ENCODE data around the gene CCT8.

The CCT8 gene

GRCh38 chr21:29064850-29065481, 8.5 kb downstream of the CCT8 start:
- CTCF ChIA-PET = interaction anchor here (1.2 kb wide), 1 partner anchor 8 kb away, joined by 4 read pairs; no protein-coding TSS in a partner anchor
- Mint-ChIP-seq H3K27me3 (no peaks in the 10 kb centered on the region), H3K4me1 (peaks cover 7% of the 10 kb centered on the region), H3K36me3 (peaks cover 67% of the 10 kb centered on the region), H3K9me3 (no peaks in the 10 kb centered on the region), H3K27ac (no peak overlapping the region), H3K4me3 (no peak overlapping the region)
- DNase-seq = no peak

- no peaks in the 10 kb centered on the region for H3K9me3 Mint-ChIP-seq
- no peaks in the 10 kb centered on the region for H3K4me1 Mint-ChIP-seq
- peaks cover 41% of the 10 kb centered on the region for H3K36me3 Mint-ChIP-seq
- CTCF ChIA-PET = interaction anchor here (1.5 kb wide), 1 partner anchor 9 kb away, joined by 4 read pairs; no protein-coding TSS in a partner anchor
- no peak for DNase-seq
- no peaks in the 10 kb centered on the region for H3K27me3 Mint-ChIP-seq
- H3K4me3 Mint-ChIP-seq = no peak overlapping the region
- H3K27ac Mint-ChIP-seq = no peak overlapping the region
Measured at GRCh38 chr21:29056538-29057050, 16.9 kb downstream of the CCT8 start.

DNA sequence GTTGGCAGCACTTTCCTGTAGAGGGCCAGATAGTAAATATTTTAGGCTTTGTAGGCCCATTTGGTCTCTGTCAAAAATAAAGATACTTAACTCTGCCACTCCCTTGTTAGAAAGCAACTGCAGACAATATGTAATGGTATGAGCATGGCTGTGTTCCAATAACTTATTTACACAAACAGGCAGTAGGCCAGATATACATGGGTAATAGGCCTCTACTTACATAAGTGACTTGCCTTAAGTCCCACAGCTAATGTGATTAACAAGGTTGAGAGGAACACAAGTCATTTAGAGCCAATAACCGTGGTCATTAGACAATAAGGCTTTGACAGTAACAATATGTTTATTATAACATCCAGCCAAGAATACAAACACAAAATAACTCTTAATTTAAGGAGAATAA, 17.4 kb downstream of the CCT8 start:
- CTCF ChIA-PET = interaction anchor here (1.5 kb wide), 1 partner anchor 9 kb away, joined by 4 read pairs; no protein-coding TSS in a partner anchor
- Mint-ChIP-seq H3K27me3 (no peaks in the 10 kb centered on the region), H3K4me1 (no peaks in the 10 kb centered on the region), H3K27ac (no peak overlapping the region), H3K4me3 (no peak overlapping the region), H3K9me3 (no peaks in the 10 kb centered on the region), H3K36me3 (peaks cover 35% of the 10 kb centered on the region)
- no peak for DNase-seq

GRCh38 chr21:29055080-29055479, 18.4 kb downstream of the CCT8 start:
- DNase-seq = no peak
- Mint-ChIP-seq H3K4me1 (no peaks in the 10 kb centered on the region), H3K36me3 (peaks cover 30% of the 10 kb centered on the region), H3K4me3 (no peak overlapping the region), H3K27ac (no peak overlapping the region), H3K27me3 (no peaks in the 10 kb centered on the region), H3K9me3 (no peaks in the 10 kb centered on the region)
- CTCF ChIA-PET = no interaction called here

GRCh38 chr21:29053656-29054055, 19.8 kb downstream of the CCT8 start:
- Mint-ChIP-seq H3K4me3 (no peak overlapping the region), H3K27me3 (no peaks in the 10 kb centered on the region), H3K27ac (no peak overlapping the region), H3K9me3 (no peaks in the 10 kb centered on the region), H3K36me3 (peaks cover 34% of the 10 kb centered on the region), H3K4me1 (no peaks in the 10 kb centered on the region)
- CTCF ChIA-PET = no interaction called here
- no peak for DNase-seq

DNA sequence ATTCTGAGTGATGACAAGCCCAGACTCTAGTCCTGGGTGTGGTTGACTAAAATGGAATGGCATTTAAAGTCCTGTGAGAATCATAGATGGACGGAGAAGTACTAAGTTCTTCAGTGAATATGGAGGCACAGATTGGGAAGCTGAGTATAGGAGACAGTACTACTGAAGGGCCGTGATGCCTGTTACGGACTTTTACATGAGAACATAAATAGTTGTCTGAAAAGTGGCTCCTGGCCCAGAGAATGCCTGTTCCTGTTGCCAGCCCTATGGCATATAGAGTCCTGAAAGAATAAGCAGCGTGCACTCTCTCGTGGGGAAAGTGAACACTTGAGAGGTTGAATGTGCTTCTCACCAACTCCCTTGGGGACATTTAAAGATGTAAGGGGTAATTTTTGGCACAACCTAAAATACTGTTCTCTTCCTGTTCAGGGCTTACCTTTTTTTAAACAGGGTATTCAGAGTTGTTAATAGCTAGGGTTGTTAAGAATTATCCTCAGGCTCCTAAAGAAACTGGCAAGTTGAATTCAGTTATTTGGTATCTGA, 20.4 kb downstream of the CCT8 start:
- DNase-seq = no peak
- CTCF ChIA-PET = no interaction called here
- H3K27ac Mint-ChIP-seq = no peak overlapping the region
- H3K27me3 Mint-ChIP-seq = no peaks in the 10 kb centered on the region
- no peaks in the 10 kb centered on the region for H3K4me1 Mint-ChIP-seq
- H3K4me3 Mint-ChIP-seq = no peak overlapping the region
- peaks cover 36% of the 10 kb centered on the region for H3K36me3 Mint-ChIP-seq
- H3K9me3 Mint-ChIP-seq = no peaks in the 10 kb centered on the region

GRCh38 chr21:29052224-29052623, 21.2 kb downstream of the CCT8 start:
- DNase-seq = no peak
- Mint-ChIP-seq H3K9me3 (no peaks in the 10 kb centered on the region), H3K4me1 (no peaks in the 10 kb centered on the region), H3K27ac (no peak overlapping the region), H3K4me3 (no peak overlapping the region), H3K36me3 (peaks cover 35% of the 10 kb centered on the region), H3K27me3 (no peaks in the 10 kb centered on the region)
- CTCF ChIA-PET = no interaction called here

- DNase-seq = no peak
- Mint-ChIP-seq H3K9me3 (no peaks in the 10 kb centered on the region), H3K27ac (peak overlapping the region; percentile 7), H3K4me3 (no peak overlapping the region), H3K4me1 (no peaks in the 10 kb centered on the region), H3K36me3 (peaks cover 57% of the 10 kb centered on the region), H3K27me3 (no peaks in the 10 kb centered on the region)
- CTCF ChIA-PET = no interaction called here
Measured at GRCh38 chr21:29034678-29035077, 38.8 kb downstream of the CCT8 start.

- Mint-ChIP-seq H3K27ac (no peak overlapping the region), H3K36me3 (peaks cover 58% of the 10 kb centered on the region), H3K9me3 (no peaks in the 10 kb centered on the region), H3K4me3 (no peak overlapping the region), H3K4me1 (no peaks in the 10 kb centered on the region), H3K27me3 (no peaks in the 10 kb centered on the region)
- CTCF ChIA-PET = no interaction called here
- no peak for DNase-seq
Measured at GRCh38 chr21:29033871-29034270, 39.6 kb downstream of the CCT8 start.

GRCh38 chr21:29033301-29033700, 40.1 kb downstream of the CCT8 start:
- Mint-ChIP-seq H3K36me3 (peaks cover 55% of the 10 kb centered on the region), H3K27ac (no peak overlapping the region), H3K9me3 (no peaks in the 10 kb centered on the region), H3K4me3 (no peak overlapping the region), H3K4me1 (no peaks in the 10 kb centered on the region), H3K27me3 (no peaks in the 10 kb centered on the region)
- no peak for DNase-seq
- CTCF ChIA-PET = no interaction called here

DNA sequence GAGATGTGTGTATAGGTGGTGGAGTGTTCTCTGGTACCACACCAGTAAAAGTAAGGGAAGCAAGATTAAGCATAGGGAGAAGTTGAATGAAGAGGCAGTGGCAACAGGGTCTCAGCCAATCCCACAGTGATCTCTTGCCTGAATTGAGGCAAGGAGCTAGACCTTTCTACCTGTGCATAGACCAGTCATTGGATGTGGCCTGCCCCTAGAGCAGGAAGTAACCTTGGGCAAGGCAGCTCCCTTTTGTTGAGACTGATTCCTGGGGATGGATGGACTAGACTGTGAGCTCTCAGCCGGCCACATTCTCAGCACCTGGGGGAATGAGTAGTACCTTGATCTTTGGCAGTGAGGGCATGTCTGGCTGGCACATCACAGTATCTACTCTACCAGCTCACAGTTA, 42.5 kb downstream of the CCT8 start:
- Mint-ChIP-seq H3K27me3 (no peaks in the 10 kb centered on the region), H3K4me1 (peaks cover 11% of the 10 kb centered on the region), H3K36me3 (peaks cover 45% of the 10 kb centered on the region), H3K27ac (no peak overlapping the region), H3K9me3 (no peaks in the 10 kb centered on the region), H3K4me3 (no peak overlapping the region)
- DNase-seq = no peak
- CTCF ChIA-PET = no interaction called here

- Mint-ChIP-seq H3K4me1 (peaks cover 18% of the 10 kb centered on the region), H3K27me3 (no peaks in the 10 kb centered on the region), H3K27ac (no peak overlapping the region), H3K9me3 (no peaks in the 10 kb centered on the region), H3K4me3 (no peak overlapping the region), H3K36me3 (peaks cover 46% of the 10 kb centered on the region)
- CTCF ChIA-PET = no interaction called here
- DNase-seq = no peak
Measured at GRCh38 chr21:29029524-29029923, 43.9 kb downstream of the CCT8 start.

- H3K27me3 Mint-ChIP-seq = no peaks in the 10 kb centered on the region
Measured at GRCh38 chr21:29025328-29025713, 48.1 kb downstream of the CCT8 start.

GRCh38 chr21:29024474-29025327, 48.7 kb downstream of the CCT8 start, which contains the start of gene USP16:
Gene USP16, plus strand, starts transcription at chr21:29024668. Its CDS starts 3,246 bp downstream, at chr21:29027914.
- peak within 1 kb of the TSS; percentile 96 for H3K4me3 Mint-ChIP-seq
- H3K27ac Mint-ChIP-seq = peak within 1 kb of the TSS; percentile 97
- no peaks in the 10 kb centered on the region for H3K9me3 Mint-ChIP-seq
- DNase-seq = peak; percentile 95
- peaks cover 57% of the 10 kb centered on the region for H3K4me1 Mint-ChIP-seq
- H3K27me3 Mint-ChIP-seq = no peaks in the 10 kb centered on the region
- H3K36me3 Mint-ChIP-seq = peaks cover 16% of the 10 kb centered on the region
- CTCF ChIA-PET = interaction anchor here (0.7 to 1.0 kb wide), 3 partner anchors 22 to 50 kb away, joined by 3 read pairs; no protein-coding TSS in a partner anchor

More at GRCh38 chr21:29025328-29025713, 48.1 kb downstream of the CCT8 start:
- Mint-ChIP-seq H3K4me3 (peak overlapping the region; percentile 96), H3K27ac (peak overlapping the region; percentile 97), H3K4me1 (peaks cover 50% of the 10 kb centered on the region), H3K36me3 (peaks cover 19% of the 10 kb centered on the region), H3K9me3 (no peaks in the 10 kb centered on the region)
- DNase-seq = no peak
- CTCF ChIA-PET = interaction anchor here (0.6 to 0.9 kb wide), 2 partner anchors 50 to 155 kb away, joined by 3 read pairs; no protein-coding TSS in a partner anchor

Data from activated naive CD4-positive, alpha-beta T cell treated with anti-CD3 and anti-CD28 coated beads, Interleukin-2, amount 10 ng/mL, durations not matched to agents 7 days and 5 days (primary cell).